Measurements from ENCODE around the gene RESP18.
A peak's percentile ranks its signal among the peaks of the same experiment; 100 is the strongest.

Gene RESP18

GRCh38 chr2:219277703-219278654 lies 54.6 kb downstream of the RESP18 start:
- DNase-seq (ENCODE audit: low spot score): peak; percentile 80
